ENCODE results near the gene FRMPD1.

Gene FRMPD1

GRCh38 chr9:37796232-37796631 is 145.5 kb downstream of the FRMPD1 start:
- TF ChIP-seq, protein P1, sequence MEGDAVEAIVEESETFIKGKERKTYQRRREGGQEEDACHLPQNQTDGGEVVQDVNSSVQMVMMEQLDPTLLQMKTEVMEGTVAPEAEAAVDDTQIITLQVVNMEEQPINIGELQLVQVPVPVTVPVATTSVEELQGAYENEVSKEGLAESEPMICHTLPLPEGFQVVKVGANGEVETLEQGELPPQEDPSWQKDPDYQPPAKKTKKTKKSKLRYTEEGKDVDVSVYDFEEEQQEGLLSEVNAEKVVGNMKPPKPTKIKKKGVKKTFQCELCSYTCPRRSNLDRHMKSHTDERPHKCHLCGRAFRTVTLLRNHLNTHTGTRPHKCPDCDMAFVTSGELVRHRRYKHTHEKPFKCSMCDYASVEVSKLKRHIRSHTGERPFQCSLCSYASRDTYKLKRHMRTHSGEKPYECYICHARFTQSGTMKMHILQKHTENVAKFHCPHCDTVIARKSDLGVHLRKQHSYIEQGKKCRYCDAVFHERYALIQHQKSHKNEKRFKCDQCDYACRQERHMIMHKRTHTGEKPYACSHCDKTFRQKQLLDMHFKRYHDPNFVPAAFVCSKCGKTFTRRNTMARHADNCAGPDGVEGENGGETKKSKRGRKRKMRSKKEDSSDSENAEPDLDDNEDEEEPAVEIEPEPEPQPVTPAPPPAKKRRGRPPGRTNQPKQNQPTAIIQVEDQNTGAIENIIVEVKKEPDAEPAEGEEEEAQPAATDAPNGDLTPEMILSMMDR (IDR thresholded peaks at IDR 0.05; ENCODE audit: extremely low read depth, missing control alignments): no peak
- DNase-seq (ENCODE audit: low spot score): no peak

All from GM20000 (cell line).